ENCODE data around the gene MORC1. TPM values are rescaled to one million over a fixed set of nuclear protein-coding genes. Genes with fewer than 3 reads are reported as not detected.

Gene MORC1
- total RNA-seq, 1 experiment from 2014 or later: not detected

Other genes with a start within 250 kb of the MORC1 start
- not detected in 2 replicates for gene GUCA1C, start 164.3 kb downstream of the MORC1 start, total RNA-seq (2014; rRNA removed; shearing (Covaris generic))
- not detected in 2 replicates for gene C3orf85, start 18.6 kb upstream of the MORC1 start, total RNA-seq (2014; rRNA removed; shearing (Covaris generic))
- gene DPPA2, start 198.4 kb upstream of the MORC1 start, total RNA-seq (2014; rRNA removed; shearing (Covaris generic)): not detected in 2 replicates
- gene DPPA4, start 219.4 kb upstream of the MORC1 start, total RNA-seq (2014; rRNA removed; shearing (Covaris generic)): not detected in 2 replicates

Data from G401 (cell line).